Fibroblast of skin of right quadriceps (primary cell): ENCODE data around the gene PRKCH.
"Not testable (repeated sequence)": the region's sequence is repeated elsewhere in the genome, so short reads cannot be mapped to it uniquely, and the experiment has no call there.

ENCODE experiments used
- DNase-seq: peaks from one replicate; pipeline ENCODE4 v3.0.0-alpha.2; 2013

PRKCH gene

GRCh38 chr14:61396694-61397093 is 75.3 kb downstream of the PRKCH start:
- no peak for DNase-seq

DNA sequence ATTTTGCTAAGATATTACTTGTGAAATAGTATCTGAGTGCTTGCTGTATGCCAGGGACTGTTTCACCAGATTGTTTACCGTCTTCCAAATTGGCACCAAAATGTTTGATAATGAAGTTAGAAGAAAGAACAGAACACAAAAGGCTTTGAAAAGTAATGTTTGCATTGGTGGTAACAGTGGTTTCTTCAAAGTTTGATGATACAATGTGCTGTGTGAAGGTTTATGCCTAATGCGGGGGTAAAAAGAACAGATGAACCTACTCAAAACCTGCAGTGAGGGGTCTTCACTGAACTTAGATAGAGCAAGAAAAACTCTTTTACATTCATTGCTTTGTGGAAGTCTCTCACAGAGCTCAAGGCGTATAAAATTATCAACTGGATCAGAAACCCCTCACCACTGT is 76.2 kb downstream of the PRKCH start:
- no peak for DNase-seq

DNA sequence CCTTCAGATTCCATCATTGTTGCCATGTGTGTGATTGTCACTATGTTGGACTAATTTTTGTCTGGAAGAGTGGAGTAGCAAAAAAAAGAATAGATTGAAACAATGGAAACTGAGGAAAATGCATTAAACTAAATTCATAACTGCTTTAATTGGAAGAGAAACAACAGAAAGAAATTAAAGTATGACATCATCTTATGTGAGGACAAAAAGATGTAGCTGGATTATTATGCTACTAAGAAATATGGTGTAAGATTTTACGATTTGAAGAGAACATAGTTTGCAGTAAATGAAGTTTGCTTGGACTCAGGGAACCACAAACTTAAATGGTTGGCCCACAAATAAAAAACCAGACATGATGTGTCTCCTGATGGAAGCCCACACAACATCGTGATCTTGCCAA is 76.8 kb downstream of the PRKCH start:
- DNase-seq, result no peak

- DNase-seq, result no peak
Observed at GRCh38 chr14:61399365-61399764, 78.0 kb downstream of the PRKCH start.

GRCh38 chr14:61401461-61401860 is 80.1 kb downstream of the PRKCH start:
- no peak for DNase-seq

GRCh38 chr14:61403411-61403810 is 82.0 kb downstream of the PRKCH start:
- DNase-seq, result no peak

GRCh38 chr14:61404637-61405036 is 83.3 kb downstream of the PRKCH start:
- DNase-seq, result no peak

GRCh38 chr14:61406198-61406597 is 84.8 kb downstream of the PRKCH start:
- DNase-seq, result no peak

DNA sequence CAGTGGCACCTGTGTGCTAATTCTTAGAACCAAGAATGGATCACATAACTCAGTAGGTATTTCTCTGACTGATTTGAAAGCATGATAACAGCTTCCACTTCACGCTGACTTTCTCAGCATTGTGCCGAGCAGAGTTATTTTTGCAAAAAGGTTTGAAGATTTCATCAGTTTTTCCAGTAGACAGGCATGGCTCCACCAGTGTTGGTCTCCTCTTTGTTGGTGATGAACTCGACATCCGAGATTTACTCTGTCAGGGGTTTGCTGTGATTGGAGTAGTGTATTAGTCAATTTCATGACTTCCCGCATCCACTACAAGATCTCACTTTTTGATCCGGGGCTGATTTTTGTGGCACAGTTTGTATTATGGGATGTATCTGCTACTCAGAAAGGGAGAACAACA is 85.3 kb downstream of the PRKCH start:
- no peak for DNase-seq

GRCh38 chr14:61408498-61408897 is 87.1 kb downstream of the PRKCH start:
- no peak for DNase-seq

- DNase-seq, result no peak
Observed at GRCh38 chr14:61409782-61410181, 88.4 kb downstream of the PRKCH start.

DNA sequence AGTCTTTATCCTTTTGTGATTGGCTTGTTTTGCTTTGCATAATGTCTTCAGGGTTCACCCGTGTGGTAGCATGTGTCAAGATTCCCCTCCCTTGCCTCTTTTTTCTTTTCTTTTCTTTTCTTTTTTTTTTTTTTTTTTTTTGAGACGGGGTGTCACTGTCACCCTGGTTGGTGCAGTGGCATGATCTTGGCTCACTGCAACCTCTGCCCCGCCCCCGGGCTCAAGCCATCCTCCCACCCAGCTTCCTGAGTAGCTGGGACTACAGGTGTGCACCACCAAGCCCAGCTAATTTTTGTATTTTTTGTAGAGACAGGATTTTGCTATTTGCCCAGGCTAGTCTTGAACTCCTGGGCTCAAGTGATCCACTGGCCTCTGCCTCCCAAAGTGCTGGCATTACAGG is 94.6 kb downstream of the PRKCH start:
- not testable (repeated sequence) for DNase-seq

- DNase-seq, result no peak
Observed at GRCh38 chr14:61416591-61416990, 95.2 kb downstream of the PRKCH start.

DNA sequence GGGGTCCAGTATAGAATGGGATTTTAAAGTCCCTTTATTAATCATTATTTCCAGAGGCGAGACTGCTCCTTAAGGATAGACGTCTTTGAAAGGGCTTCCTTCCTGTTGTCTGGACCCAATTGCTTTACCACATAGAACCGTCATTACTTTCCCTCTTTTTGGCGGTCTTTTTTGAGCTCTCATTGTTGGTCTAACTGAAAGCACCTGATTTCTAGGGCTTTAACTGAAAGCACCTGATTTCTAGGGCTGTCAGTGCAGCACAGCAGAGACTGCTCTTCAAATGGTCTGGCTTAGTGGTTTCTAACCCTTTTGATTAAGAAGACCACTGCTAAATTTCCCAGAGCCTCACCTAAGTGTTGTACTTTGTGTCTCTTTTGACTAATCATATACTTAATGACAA is 95.8 kb downstream of the PRKCH start:
- no peak for DNase-seq

GRCh38 chr14:61417883-61418455 is 96.6 kb downstream of the PRKCH start:
- no peak for DNase-seq

- DNase-seq, result no peak
Observed at GRCh38 chr14:61418746-61419145, 97.4 kb downstream of the PRKCH start.

DNA sequence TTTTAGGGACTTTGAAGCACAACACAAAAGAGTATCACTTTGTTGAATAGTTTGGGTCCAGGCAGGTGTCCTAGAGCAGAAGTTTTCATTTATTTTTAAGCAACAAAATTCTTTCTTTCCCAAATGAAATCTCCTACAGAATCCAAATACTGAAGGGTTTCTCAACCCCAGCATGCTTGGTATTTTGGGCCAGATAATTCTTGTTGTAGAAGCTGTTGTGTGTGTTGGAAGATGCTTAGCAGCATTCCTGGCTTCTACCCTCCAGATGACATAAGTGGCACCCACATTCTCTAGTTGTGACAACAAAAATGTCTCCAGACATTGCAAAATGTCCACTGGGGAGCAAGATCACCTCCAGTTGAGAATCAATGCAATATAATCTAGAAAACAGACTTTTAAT is 97.8 kb downstream of the PRKCH start:
- DNase-seq, result no peak

GRCh38 chr14:61420326-61420725 is 98.9 kb downstream of the PRKCH start:
- no peak for DNase-seq

DNA sequence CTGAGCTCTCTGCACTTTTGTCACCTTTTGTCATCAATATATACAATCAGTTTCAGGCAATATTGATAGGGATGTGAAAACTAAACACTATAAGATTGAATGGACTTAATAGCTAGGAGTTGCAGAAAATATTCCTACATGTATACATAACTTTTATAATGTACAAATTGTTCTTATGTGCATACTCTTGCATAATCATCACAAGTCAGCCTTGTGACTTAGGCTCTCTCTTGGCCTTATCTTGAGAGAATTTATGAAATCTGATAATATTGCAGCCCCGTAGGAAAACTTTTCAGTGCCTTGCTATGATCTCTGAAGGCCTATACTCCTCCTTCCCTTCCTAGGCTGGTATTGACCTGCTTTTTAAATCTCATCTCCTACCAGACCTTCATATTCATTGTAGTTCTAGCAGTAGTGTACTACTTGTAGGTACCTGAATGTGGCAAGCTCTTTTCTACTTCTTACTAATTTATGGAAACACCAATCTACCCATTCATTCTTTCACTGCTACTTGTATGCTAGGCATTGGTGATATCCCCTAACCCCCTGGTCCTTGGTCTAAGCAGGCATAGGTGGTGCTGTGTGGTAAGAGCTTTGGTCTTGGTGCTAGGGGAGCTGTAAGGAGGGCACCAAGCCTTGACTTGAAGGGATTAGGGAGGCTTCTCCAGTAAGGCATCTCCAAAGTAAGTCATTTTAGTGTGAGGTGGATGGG is 100.0 kb downstream of the PRKCH start:
- no peak for DNase-seq

GRCh38 chr14:61426048-61426447 is 104.7 kb downstream of the PRKCH start:
- no peak for DNase-seq

DNA sequence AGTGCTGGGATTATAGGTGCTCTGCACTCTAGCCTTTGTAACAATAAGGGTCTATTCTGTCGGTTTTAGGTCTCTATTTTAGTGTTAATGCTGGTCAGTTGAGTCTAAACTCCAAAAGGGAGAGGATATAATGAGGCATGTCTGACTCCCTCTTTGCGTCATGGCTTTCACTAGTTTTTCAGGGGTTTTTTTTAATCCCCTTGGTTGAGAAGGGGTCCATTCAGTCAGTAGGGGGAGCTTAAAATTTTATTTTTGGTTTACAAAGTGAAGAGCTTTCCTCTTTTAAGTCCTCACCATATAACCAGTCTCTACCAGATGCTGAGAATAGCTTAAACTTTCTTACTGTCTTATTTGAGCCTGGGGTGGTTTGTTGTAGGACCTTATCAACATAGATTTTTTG is 106.9 kb downstream of the PRKCH start:
- DNase-seq, result no peak

- DNase-seq, result no peak
Observed at GRCh38 chr14:61429316-61429715, 107.9 kb downstream of the PRKCH start.

DNA sequence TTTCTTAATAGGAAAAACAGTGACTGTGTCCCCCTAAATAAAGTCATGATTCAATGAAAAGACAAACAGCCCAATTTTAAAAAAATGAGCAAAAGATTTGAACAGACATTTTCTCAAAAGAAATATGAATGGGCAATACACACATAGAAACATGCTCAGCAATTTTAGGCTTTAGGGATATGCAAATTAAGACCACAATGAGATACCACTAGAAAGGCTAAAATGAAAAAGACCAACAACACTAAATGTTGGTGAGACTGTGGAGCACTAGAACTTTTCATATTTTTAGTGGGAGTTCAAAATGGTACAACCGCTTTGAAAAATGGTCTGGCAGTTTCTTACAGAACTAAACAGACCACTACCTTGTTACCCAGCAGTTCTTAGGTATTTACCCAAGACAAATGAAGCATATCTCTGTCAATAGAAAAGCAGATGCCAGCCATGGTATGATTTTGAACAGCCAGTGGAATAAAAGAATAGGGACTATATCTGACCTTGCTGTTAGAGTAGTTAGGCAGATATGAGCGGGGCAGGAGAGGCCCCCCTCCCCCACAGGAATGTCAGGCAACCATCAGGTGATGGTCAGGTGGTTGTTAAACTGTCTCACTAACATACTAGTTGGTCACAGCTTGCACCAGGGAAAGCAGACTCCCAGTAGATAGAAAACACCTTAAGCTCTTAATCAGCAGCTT is 108.8 kb downstream of the PRKCH start:
- DNase-seq, result no peak

DNA sequence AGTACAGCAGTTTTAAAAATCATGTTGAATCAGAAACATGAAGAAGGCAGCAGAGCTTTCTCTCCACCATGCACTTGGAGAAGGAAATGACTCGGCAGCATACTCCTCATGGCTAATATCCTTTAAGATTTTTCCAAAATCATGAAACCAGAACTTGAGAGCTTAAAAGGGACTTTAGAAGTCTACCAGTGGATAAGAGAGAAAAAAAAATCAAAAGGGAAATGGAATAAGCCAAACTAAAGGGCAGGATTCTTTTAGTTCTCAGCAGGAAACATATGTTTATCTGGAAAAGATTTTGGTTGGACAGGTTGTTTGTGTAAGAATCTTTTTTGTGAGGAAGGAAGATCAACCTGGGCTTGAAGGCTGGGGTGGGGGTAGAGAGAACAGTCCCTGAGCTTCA is 111.8 kb downstream of the PRKCH start:
- no peak for DNase-seq

GRCh38 chr14:61433828-61434227 is 112.4 kb downstream of the PRKCH start:
- no peak for DNase-seq
